Ramos (cell line): ENCODE data around the gene ARID2.

ENCODE experiments used
- in situ Hi-C: fragments of 300-500 bp; cut with MboI; formaldehyde crosslinking; loops from one replicate; pipeline ENCODE4 v1.14.3; 2022; ENCODE audit warnings: low sequenced_read_pairs; ENCODE audit not compliant: unreplicated experiment

Gene ARID2

DNA sequence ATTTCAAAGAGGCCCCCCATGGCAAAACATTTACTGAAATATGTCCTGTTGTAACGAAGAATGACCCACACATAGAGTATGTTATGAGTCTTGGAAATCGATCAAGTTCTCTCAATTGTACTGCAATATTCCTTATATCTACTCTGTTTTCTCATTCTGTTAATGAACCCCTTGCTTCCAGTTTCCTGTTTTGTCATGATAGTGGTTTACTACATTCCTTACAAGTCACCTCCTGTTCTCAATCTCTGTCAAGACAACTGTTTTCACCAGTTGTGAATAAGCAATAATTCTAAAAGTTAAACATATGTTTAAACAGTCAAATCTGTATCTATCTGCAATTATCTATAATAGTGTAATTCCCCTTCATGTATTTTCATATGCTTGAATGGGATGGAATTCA lies 16.4 kb upstream of the ARID2 start:
- in situ Hi-C loops, result no loop called here

- in situ Hi-C loops, result no loop called here
Measured at GRCh38 chr12:45718306-45718705, 11.2 kb upstream of the ARID2 start.

GRCh38 chr12:45720069-45720468 lies 9.4 kb upstream of the ARID2 start:
- in situ Hi-C loops, result no loop called here

GRCh38 chr12:45721369-45721768 lies 8.1 kb upstream of the ARID2 start:
- in situ Hi-C loops, result no loop called here

GRCh38 chr12:45721954-45722353 lies 7.6 kb upstream of the ARID2 start:
- in situ Hi-C loops, result no loop called here

DNA sequence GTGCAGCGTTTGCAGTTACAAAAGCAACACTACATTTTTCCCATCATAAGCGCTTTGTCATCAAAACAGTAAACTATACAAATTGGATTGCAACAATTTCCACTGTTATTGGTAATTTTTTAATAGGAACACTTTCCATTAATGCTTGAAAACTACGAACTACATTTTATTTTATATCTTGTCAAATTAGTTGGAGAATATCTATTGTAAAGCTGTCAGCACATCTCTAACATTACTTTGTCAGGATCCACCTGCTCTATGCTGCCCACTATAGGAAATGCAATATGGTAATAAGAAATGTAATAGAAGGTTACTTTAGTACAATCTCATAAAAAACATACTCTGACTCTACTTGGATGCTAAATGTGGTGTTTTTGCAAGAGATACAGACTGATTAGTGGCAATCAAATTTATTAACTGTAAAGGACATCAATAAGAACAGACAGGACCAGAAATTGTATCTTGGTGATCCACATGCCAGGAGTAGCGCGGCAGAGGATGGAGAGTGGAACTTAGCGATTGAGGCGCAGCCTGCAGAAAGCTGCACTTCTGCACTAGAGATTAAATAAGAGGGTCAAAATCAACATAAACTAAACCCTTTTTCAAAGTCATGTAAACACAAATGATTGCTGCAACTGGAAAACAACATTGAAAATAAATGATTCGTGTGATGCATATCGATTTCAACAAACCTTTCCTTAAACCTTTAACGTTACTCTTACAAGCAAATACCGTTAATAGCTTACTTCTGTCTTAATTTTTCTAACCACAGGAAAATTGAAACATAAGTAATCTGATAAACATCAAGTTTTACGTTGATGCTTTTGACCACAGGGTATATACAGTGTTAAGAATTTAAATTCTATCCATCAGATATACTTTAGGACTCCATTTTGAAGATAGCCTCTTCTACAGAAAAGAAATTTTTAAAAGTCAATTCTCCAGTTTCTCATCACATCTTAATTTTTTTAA lies 3.6 kb upstream of the ARID2 start:
- in situ Hi-C loops, result loop anchor here (5.0 to 25.0 kb wide), 2 partner anchors 261 to 536 kb away; partner anchors contain the start of gene SLC38A1

- in situ Hi-C loops, result loop anchor here (5.0 to 25.0 kb wide), 2 partner anchors 261 to 536 kb away; partner anchors contain the start of gene SLC38A1
Measured at GRCh38 chr12:45726603-45727300, 2.8 kb upstream of the ARID2 start.

GRCh38 chr12:45727301-45727979 lies 2.1 kb upstream of the ARID2 start:
- in situ Hi-C loops, result loop anchor here (5.0 to 25.0 kb wide), 2 partner anchors 260 to 535 kb away; partner anchors contain the start of gene SLC38A1

DNA sequence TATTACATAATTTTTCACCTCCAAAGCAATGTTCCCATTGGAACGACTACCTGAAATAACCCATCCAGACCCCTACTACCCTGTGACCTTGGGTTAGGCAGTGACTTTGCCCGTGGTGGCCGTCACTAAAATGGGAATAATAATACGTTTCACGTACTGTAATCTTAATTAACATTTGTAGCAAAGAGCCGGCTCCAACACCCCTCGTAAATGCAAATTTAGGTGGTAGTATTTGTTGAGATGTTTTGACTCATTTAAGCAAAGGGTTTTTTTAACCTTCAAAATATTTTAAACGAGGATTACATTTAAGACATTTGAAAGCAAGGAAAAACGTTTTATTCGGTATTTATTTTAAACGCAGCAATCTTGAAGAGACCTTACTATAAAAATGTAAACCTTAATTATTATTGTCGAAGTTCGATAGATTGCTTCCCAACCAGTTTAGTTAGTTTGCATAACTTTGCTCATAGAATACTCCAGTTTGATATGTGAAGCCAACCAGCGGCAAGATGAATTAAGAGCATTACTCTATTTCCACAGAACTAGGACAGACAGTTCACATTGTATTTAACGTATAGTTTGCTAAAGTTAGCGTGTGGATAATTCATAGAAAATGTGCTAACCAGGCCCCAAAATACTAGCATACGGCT lies 1.4 kb upstream of the ARID2 start:
- in situ Hi-C loops, result loop anchor here (5.0 to 25.0 kb wide), 2 partner anchors 259 to 534 kb away; partner anchors contain the start of gene SLC38A1

GRCh38 chr12:45728630-45729232 lies 775 bp upstream of the ARID2 start:
- in situ Hi-C loops, result loop anchor here (5.0 to 25.0 kb wide), 2 partner anchors 259 to 534 kb away; partner anchors contain the start of gene SLC38A1

- in situ Hi-C loops, result loop anchor here (25.0 kb wide), 1 partner anchor 532 kb away; the partner anchor contains the start of gene SLC38A1
Measured at GRCh38 chr12:45730084-45730347, 510 bp downstream of the ARID2 start.

DNA sequence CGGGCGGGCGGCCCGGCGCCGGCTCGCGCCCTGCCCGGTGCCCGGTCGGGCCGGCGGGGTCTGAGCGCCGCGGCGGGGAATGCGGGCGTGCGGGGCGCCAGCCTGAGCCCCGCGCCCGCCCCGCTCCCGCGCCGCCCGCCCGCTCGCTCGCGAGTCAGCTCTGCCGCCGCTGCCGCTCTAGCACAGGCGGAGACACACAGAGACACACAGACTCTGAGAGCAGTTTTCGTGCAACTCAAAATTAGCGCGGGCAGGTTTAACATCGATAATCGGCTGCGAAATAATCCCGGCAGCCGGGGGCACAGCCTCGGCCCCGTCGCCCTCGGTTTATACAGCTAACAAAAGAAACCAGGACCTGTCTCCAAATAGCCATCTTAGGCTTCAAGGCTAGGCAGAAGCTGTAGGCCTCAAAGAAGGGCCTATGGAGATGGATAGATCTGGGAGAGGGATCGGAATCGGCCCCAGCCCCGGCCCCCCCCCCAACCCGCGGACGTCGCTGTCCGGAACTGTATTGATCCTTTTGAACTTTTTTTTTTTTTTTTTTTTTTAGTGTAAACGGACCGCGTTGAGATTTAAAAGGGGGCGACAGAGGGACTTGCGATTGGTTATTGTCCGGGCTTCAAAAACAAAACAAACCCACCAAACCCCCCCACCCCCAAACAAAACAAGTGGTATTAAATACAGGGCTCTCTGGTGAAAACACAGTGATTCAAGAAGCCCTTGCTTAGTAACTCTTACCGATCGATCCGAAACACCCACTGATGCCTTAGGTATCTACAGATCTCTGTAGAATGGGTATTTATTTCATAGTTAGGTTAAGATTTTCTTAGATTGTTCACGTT lies 1.1 kb downstream of the ARID2 start:
- in situ Hi-C loops, result loop anchor here (25.0 kb wide), 1 partner anchor 532 kb away; the partner anchor contains the start of gene SLC38A1

DNA sequence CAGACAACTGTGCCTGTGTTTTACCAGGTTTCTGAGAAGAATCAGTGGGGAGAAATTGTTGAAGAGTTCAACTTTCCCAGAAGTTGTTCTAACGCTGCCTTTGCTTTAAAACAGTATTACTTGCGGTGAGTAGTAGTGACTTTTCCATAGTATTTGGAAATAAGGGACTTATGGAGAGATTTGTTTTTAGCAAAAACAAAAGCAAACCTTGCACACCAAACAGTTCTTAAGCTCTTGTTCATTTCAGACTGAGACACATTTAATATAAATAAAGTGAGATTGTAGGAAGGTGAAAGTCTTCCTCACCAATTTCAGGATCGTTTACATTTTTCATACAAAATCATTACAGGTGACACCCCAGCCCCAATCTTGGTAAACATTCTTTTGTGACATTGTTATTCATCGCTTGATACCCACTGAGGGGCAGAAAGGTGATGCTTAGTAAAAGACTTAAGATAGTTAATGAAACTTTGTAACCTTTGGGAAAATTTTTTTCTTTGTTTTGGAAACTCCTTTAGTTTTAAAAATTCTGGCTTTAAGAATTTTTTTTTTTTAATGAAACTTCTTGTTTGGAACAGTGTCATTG lies 1.8 kb downstream of the ARID2 start:
- in situ Hi-C loops, result loop anchor here (25.0 kb wide), 1 partner anchor 531 kb away; the partner anchor contains the start of gene SLC38A1

GRCh38 chr12:45732250-45732649 lies 2.7 kb downstream of the ARID2 start:
- in situ Hi-C loops, result loop anchor here (25.0 kb wide), 1 partner anchor 530 kb away; the partner anchor contains the start of gene SLC38A1

DNA sequence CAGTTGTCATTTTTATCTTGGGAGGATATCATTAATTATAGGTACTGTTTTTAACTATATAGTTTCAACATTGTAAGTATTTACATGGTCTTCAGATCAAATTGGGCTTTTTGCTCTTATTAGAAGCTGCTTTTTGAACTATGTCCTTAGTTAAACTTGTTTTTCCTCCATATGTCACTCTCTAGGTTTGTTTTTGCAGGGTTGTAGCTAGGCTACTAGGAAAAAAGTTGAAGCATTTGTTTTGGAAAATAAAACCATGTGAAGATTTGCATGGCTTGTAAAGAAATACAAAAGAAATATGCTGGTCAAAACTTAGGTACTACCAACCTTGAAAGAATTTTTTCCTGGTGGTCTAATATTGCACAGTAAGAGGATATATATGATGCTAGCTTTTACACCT lies 3.4 kb downstream of the ARID2 start:
- in situ Hi-C loops, result loop anchor here (25.0 kb wide), 1 partner anchor 529 kb away; the partner anchor contains the start of gene SLC38A1

DNA sequence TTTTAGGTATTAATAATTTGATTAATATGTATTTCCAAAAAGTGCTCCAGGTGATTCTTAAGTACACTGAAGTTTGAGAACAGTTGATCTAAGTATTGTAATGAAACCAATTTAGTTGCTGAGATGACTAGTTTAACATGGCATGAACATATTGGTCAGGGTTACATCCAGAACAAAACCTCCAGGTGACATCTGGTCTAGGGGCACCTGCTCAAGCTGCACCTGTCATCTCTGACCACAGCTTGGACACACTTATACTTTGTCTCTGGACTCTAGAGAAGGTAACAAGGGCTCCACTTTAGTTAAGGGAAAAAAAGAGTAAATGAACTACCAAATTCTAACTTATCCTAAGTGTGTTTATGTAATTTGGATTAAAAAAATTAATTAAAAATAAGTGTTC lies 8.1 kb downstream of the ARID2 start:
- in situ Hi-C loops, result loop anchor here (25.0 kb wide), 1 partner anchor 525 kb away; the partner anchor contains the start of gene SLC38A1

GRCh38 chr12:45742590-45742989 lies 13.1 kb downstream of the ARID2 start:
- in situ Hi-C loops, result loop anchor here (25.0 kb wide), 1 partner anchor 520 kb away; the partner anchor contains the start of gene SLC38A1

DNA sequence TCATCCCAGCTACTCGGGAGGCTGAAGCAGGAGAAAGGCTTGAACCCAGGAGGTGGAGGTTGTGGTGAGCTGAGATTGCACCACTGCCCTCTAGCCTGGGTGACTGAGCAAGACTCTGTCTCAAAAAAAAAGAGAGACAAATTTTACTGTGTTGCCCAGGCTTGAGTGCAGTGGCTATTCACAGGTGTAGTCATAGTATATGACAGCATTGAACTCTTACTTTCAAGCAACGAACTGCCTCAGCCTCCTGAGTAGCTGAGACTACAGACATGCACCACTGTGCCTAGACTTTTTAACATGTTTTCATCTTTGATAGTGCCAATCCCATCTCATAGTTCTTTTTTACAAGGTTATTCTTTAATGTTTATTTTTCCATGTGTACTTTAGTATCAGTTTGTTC lies 13.7 kb downstream of the ARID2 start:
- in situ Hi-C loops, result loop anchor here (25.0 kb wide), 1 partner anchor 519 kb away; the partner anchor contains the start of gene SLC38A1
